ENCODE data around the gene ITPR2.

GRCh38 chr12:26453246-26453645 is 379.7 kb downstream of the ITPR2 start:
- TF ChIP-seq TCF12 (IDR thresholded peaks at IDR 0.05) = no peak
- no peak for TF ChIP-seq EZH2phosphoT487 (IDR thresholded peaks at IDR 0.05; ENCODE audit: borderline replicate concordance, low read depth)
- TF ChIP-seq, protein P1, sequence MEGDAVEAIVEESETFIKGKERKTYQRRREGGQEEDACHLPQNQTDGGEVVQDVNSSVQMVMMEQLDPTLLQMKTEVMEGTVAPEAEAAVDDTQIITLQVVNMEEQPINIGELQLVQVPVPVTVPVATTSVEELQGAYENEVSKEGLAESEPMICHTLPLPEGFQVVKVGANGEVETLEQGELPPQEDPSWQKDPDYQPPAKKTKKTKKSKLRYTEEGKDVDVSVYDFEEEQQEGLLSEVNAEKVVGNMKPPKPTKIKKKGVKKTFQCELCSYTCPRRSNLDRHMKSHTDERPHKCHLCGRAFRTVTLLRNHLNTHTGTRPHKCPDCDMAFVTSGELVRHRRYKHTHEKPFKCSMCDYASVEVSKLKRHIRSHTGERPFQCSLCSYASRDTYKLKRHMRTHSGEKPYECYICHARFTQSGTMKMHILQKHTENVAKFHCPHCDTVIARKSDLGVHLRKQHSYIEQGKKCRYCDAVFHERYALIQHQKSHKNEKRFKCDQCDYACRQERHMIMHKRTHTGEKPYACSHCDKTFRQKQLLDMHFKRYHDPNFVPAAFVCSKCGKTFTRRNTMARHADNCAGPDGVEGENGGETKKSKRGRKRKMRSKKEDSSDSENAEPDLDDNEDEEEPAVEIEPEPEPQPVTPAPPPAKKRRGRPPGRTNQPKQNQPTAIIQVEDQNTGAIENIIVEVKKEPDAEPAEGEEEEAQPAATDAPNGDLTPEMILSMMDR (IDR thresholded peaks at IDR 0.05) = no peak
- no peak for TF ChIP-seq RFX5 (IDR thresholded peaks at IDR 0.05; ENCODE audit: low read length)
- TF ChIP-seq, protein P2, sequence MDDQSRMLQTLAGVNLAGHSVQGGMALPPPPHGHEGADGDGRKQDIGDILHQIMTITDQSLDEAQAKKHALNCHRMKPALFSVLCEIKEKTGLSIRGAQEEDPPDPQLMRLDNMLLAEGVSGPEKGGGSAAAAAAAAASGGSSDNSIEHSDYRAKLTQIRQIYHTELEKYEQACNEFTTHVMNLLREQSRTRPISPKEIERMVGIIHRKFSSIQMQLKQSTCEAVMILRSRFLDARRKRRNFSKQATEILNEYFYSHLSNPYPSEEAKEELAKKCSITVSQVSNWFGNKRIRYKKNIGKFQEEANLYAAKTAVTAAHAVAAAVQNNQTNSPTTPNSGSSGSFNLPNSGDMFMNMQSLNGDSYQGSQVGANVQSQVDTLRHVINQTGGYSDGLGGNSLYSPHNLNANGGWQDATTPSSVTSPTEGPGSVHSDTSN (IDR thresholded peaks at IDR 0.05) = no peak
- no peak for TF ChIP-seq FOSL2 (IDR thresholded peaks at IDR 0.05; ENCODE audit: borderline replicate concordance, low read depth)
- TF ChIP-seq MAX (IDR thresholded peaks at IDR 0.05; ENCODE audit: low read depth) = no peak
- TF ChIP-seq ELF1 (IDR thresholded peaks at IDR 0.05) = no peak
- no peak for TF ChIP-seq EP300 (IDR thresholded peaks at IDR 0.05; ENCODE audit: borderline replicate concordance in 1 of 2, low read depth in 1 of 2, low read length in 1 of 2)
